GM21619 (cell line): ENCODE results near the gene ZNF592.

Experiments used
- ATAC-seq: cut with Tn5 transposase; IDR thresholded peaks from one replicate; pipeline ENCODE4 v1.9.1; 2021; ENCODE audit not compliant: unreplicated experiment

ZNF592 gene

GRCh38 chr15:84824260-84825007 lies 76.0 kb downstream of the ZNF592 start:
- no peak for ATAC-seq

GRCh38 chr15:84826369-84826823 lies 78.0 kb downstream of the ZNF592 start:
- ATAC-seq, result no peak

- ATAC-seq, result no peak
These were observed 78.9 kb downstream of the ZNF592 start for GRCh38 chr15:84827246-84827645.

DNA sequence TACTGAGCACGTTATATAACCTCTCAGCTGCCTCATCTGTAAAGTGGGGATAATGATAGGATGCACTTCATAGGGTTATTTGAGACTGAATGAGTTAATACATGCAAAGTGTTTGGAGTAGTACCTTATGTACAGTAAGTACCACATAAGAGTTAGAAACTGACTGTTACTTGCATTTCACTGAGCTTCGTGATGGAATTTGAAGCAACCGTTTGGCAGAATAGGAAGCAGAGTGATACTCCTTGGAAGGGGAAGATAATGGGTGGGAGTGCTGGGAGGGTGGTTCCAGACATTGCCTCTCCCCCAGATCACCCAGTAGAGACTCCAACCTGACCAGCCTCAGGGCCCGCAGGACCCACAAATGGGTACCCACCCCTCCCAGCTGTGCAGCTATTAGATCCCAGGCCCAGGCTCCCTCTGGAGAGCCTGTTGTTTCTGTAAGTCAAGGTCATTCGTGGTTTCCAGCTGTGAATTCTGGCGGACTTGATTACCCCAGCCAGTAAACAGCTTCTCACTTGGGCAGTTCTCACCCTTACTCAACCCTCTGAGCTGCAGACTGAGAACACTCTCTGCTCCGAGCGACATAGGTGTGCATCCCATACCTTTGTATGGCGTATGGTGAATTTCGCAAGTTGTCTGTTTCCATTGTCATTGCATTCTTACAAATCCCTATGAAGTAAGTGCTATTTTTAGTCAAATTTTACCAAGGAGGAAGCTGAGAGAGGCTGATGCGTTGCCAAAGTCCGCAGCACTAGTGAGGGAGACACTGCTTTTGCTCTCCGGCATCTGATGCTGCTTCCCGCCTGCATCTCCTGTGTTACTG lies 79.9 kb downstream of the ZNF592 start:
- ATAC-seq, result no peak

DNA sequence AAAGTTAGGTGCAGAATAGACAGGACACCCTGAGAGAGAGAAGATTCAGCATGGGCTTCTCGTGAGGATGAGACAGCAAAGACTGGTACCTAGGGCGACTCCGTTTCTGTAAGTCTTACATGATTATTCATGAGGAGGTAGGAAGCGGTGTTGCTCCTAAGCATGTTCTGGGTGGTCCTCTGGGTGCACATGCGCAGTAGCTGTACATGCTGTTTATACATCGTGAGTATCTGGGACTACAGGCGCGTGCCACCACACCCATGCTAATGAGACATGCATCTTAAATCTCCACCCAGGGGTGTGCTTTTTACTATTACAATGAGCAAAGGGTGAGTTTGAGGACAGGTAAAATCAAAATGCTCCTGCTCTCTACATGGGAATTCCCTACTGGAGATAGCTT lies 81.0 kb downstream of the ZNF592 start:
- ATAC-seq, result no peak

GRCh38 chr15:84830036-84830435 lies 81.6 kb downstream of the ZNF592 start:
- no peak for ATAC-seq

DNA sequence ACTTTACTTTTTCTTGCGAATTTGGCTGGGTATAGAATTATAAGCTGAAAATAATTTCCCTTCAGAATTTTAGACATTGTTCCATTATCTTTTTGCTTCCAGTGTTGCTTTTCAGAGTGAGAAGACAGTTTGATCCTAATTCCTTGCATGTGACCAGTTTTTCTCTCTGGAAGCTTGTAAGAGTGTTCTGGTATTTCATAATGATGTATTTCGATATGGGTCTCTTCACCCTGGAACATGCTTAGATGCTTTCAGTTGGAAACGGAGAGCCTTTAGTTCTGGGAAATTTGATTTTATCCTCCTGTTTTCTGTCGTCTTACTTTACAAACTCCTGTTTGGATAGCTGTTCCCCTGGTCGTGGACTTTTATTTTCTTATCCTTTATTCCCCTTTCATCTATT lies 82.6 kb downstream of the ZNF592 start:
- ATAC-seq, result no peak

DNA sequence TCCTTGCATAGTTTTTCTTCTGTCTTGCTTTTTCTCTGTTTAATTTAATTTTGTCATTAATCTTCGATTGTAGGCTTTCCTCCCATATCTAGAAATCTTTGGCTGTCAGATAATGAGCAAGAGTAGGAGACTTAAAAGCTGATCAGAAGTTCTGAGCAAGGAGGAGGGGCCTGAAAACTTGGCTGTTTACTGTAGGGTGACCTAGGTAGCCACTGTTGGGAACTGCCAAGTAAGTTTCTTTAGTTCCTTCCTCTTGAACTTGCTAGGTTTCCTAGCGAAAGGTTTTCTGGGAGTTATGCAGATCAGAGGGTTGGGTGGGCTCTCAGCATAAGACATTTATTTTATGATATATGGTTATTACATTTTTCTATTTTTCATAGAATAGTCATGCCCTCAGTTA lies 83.2 kb downstream of the ZNF592 start:
- no peak for ATAC-seq

DNA sequence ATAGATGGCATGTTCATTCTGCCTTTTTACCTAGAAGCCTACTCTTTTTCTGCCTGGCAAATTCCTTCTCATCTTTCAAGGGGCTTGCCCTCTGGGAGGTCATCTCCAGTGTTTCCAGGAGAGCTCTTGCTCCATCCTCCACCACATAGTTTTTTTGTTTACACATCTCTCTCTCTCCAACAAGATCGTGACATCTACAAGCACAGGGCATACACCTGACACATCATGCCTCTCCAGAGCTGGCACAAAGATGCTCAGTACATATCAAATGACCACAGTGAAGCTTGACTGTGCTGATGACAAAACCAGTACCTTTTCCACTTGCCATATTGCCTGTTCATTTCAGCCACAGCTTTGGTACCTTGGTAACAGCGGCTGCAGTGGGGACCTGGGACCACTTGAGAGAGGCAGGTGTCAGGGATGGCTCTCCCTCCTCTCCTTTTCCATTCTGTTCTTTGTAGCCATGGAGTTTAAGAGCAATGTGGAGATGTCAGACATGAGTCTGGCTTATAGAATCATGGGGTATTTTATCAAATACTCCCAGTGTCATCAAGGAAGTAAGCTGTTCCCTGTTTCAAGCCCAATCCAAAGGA lies 84.2 kb downstream of the ZNF592 start:
- no peak for ATAC-seq

GRCh38 chr15:84833447-84834228 lies 85.2 kb downstream of the ZNF592 start:
- ATAC-seq, result no peak

- no peak for ATAC-seq
These were observed 86.0 kb downstream of the ZNF592 start for GRCh38 chr15:84834229-84834955.

GRCh38 chr15:84834969-84835368 lies 86.6 kb downstream of the ZNF592 start:
- no peak for ATAC-seq

DNA sequence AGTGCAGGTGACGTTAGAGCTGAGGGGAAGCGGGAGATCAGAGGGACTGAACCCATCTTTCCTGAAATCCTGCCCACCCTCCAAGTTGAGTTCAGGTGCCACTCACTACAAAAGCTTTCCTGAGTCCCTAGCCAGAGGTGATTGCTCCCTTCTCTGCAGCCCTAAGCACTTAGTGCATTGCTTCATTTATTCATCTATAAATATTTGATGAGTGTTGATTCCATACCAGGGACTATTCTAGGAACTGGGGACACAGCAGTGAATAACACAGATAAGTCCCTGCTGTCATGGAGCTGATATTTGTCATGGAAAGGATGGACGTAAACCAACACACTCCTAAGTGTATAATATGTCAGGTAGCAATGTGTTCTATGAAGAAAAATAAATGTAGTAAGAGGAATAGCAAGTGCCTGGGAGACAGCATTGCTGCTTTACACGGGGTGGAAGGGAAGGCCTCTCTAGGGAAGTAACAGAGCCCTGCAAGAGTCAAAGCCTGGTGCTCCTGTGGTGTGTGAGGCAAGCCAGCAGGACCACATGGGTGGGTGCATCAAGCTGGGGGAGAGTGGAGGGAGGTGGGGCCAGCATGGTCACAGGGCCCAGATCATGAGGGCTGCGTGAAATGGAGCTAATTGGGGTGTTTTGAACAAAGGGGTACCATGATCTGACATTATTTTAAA lies 87.4 kb downstream of the ZNF592 start:
- ATAC-seq, result no peak

GRCh38 chr15:84836844-84837243 lies 88.5 kb downstream of the ZNF592 start:
- ATAC-seq, result no peak

DNA sequence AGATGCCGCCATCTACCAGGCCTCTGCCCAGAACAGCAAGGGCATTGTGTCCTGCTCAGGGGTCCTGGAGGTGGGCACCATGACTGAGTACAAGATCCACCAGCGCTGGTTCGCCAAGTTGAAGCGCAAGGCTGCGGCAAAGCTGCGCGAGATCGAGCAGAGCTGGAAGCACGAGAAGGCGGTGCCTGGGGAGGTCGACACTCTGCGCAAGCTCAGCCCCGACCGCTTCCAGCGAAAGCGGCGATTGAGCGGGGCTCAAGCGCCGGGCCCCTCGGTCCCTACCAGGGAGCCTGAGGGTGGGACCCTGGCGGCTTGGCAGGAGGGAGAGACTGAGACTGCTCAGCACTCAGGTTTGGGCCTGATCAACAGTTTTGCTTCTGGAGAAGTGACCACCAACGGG lies 91.3 kb downstream of the ZNF592 start:
- ATAC-seq, result no peak

GRCh38 chr15:84840255-84840654 lies 91.9 kb downstream of the ZNF592 start:
- ATAC-seq, result no peak

DNA sequence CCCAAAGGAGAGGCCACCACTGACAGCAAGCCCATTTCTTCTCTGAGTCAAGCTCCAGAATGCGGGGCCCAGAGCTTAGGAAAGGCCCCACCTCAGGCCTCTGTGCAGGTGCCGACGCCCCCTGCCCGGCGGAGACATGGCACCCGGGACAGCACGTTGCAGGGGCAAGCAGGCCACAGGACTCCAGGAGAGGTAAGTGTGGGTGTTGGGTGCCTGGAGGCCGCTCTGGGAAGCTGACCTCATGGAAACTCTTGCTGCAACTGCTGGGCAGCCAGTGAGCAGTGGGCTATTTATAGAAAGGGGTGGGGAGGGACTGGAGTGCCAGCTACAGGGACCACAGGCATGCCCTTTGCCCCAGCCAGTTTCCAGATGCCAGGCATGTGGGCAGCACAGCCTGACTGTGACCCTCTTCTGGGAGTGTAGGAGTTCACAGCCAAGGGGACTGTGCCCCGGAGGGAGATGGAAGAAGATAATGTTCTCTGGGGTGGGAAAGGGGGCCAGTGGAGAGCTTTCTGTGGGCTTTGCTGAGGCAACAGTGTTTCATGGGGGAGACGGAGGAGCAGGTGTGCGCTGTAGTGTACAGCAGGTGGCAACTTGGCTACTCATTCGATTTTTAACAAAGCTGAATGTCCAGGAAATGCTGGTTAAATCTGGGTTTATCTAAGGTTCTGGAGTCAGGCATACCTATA lies 92.5 kb downstream of the ZNF592 start:
- no peak for ATAC-seq

GRCh38 chr15:84842781-84843180 lies 94.4 kb downstream of the ZNF592 start:
- ATAC-seq, result no peak

DNA sequence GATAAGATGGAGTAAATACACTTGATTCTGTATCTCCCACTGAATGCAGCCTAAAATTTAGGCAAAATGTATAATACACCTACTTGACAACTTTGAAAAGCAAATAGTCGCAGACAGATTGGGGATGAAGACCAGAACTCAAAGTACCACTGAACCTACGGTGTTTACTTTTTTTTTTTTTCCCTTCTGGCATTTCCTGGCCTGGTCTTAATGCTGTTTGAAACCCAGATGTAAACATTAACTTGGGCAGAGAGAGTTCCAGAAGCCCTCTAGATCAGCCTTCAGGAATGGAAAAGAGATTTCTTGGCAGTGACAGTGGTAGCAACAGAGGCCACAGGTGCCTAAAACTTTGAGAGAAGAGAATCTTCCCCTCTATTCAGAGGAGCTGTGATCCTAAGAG lies 96.6 kb downstream of the ZNF592 start:
- no peak for ATAC-seq
